MCF 10A (cell line): ENCODE data around the gene ARPC5. TPM values are rescaled to one million over a fixed set of nuclear protein-coding genes. Genes with fewer than 3 reads are reported as not detected.

Experiments
- BruUV-seq: library from RNA; stranded (reverse); fragments of 400-500 nt; replicated peaks from 2 replicates; lab custom pipeline; 2021; lab: Mats Ljungman, UMichigan
- CTCF ChIA-PET: fragments of 300-600 bp; sonication (Branson Sonifier 250); formaldehyde crosslinking; extraction: SDS; loops from one replicate; lab custom pipeline; 2021; ENCODE audit warnings: antibody characterized with exemption, inconsistent platforms; lab: Yijun Ruan, JAX
- POLR2A ChIA-PET: fragments of 300-600, 350-650 bp; sonication (Branson Sonifier 250); formaldehyde crosslinking; extraction: SDS; loops from one replicate; lab custom pipeline; 2020; ENCODE audit warnings: antibody characterized with exemption, inconsistent platforms; lab: Yijun Ruan, JAX
- DNase-seq: peaks from one replicate; pipeline ENCODE4 v3.0.0-alpha.2; 2018; ENCODE audit not compliant: unreplicated experiment
- H3K27ac Mint-ChIP-seq: one replicate; pipeline ENCODE4 v1.8.0; 2022; ENCODE audit warnings: mild to moderate bottlenecking, low read depth, mixed read lengths; ENCODE audit not compliant: unreplicated experiment
- H3K27me3 Mint-ChIP-seq: one replicate; pipeline ENCODE4 v1.8.0; 2022; ENCODE audit warnings: mixed read lengths; ENCODE audit not compliant: insufficient read depth, unreplicated experiment
- H3K36me3 Mint-ChIP-seq: one replicate; pipeline ENCODE4 v1.8.0; 2022; ENCODE audit warnings: mild to moderate bottlenecking, moderate library complexity, mixed read lengths; ENCODE audit not compliant: insufficient read depth, unreplicated experiment
- H3K4me1 Mint-ChIP-seq: one replicate; pipeline ENCODE4 v1.8.0; 2022; ENCODE audit warnings: mixed read lengths; ENCODE audit not compliant: insufficient read depth, unreplicated experiment
- H3K4me3 Mint-ChIP-seq: one replicate; pipeline ENCODE4 v1.8.0; 2022; ENCODE audit warnings: mild to moderate bottlenecking, moderate library complexity, mixed read lengths; ENCODE audit not compliant: unreplicated experiment
- H3K9me3 Mint-ChIP-seq: one replicate; pipeline ENCODE4 v1.8.0; 2022; ENCODE audit warnings: mixed read lengths; ENCODE audit not compliant: unreplicated experiment
- intact Hi-C: fragments of 100-400 bp; cut with micrococcal nuclease; formaldehyde crosslinking; loops from 2 replicates; pipeline ENCODE4 v1.14.1; 2022
- total RNA-seq: library from RNA; stranded (reverse); gene quantifications from 2 replicates; pipeline ENCODE4 v1.2.3, GENCODE V29; 2022
- TF ChIP-seq, protein P1 (sequence below): fragments of 200-600 bp; IDR thresholded peaks from one replicate; pipeline ENCODE4 v1.8.0; 2022; ENCODE audit warnings: antibody characterized with exemption, mild to moderate bottlenecking; ENCODE audit not compliant: unreplicated experiment

Gene ARPC5
- total RNA-seq, 1 experiment from 2014 or later: 195 TPM

DNA sequence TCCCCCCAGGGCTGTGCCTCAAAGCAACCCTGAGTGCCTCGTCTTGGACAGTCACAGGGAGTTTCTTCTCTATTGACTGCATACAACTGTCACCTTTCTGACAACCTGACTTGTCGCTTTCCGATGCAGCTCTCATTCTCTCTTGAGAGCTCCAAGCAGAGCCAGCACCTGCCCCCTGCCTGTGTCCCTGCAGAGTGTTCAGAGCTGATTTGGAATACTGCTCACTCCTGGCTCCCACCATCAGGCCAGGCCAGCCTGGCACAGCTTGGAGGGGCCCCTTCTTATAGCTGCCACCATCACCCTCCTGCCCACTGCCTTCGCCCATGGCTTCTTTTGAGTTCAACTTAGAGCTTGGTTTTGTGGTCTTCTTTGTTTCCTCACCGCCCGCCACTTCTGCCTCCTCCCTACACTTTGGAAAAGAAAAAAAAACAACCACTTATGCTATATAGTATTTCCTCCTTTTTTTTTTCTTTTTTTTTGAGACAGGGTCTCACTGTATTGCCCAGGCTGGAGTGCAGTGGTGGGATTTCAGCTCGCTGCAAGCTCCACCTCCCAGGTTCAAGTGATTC is 57.6 kb downstream of the ARPC5 start:
- POLR2A ChIA-PET: interaction anchor here (1.4 kb wide), 1 partner anchor 10 kb away, joined by 5 read pairs; no protein-coding TSS in a partner anchor
- H3K36me3 Mint-ChIP-seq: no peaks in the 10 kb centered on the region
- H3K4me3 Mint-ChIP-seq: no peak overlapping the region
- H3K4me1 Mint-ChIP-seq: no peaks in the 10 kb centered on the region
- intact Hi-C loops: no loop called here
- TF ChIP-seq, protein P1, sequence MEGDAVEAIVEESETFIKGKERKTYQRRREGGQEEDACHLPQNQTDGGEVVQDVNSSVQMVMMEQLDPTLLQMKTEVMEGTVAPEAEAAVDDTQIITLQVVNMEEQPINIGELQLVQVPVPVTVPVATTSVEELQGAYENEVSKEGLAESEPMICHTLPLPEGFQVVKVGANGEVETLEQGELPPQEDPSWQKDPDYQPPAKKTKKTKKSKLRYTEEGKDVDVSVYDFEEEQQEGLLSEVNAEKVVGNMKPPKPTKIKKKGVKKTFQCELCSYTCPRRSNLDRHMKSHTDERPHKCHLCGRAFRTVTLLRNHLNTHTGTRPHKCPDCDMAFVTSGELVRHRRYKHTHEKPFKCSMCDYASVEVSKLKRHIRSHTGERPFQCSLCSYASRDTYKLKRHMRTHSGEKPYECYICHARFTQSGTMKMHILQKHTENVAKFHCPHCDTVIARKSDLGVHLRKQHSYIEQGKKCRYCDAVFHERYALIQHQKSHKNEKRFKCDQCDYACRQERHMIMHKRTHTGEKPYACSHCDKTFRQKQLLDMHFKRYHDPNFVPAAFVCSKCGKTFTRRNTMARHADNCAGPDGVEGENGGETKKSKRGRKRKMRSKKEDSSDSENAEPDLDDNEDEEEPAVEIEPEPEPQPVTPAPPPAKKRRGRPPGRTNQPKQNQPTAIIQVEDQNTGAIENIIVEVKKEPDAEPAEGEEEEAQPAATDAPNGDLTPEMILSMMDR: no peak
- no peaks in the 10 kb centered on the region for H3K9me3 Mint-ChIP-seq
- CTCF ChIA-PET: interaction anchor here (0.6 to 1.2 kb wide), 7 partner anchors 9 to 1437 kb away, joined by 3 to 6 read pairs (median 4); no protein-coding TSS in a partner anchor
- no peaks in the 10 kb centered on the region for H3K27me3 Mint-ChIP-seq
- BruUV-seq: no TSS peak
- DNase-seq: no peak
- no peak overlapping the region for H3K27ac Mint-ChIP-seq

DNA sequence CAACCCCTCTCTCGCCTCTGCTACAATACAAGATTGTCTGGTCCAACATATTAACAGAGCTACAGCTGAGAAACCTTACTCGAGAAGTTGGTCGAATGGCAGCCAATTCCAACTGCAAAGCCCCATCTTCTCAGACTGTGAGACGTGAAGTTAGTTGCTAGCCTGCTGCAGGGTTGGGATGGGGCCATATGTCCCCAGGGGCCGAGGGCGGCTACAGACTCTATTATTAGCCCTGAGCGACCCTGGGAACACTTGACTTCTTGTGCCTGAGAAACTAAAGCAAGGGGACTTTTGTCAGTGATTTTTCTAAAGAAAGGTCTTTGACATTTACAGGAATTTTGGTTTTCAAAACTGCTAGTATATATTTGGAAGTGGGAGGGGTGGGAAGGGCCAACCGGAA is 59.0 kb downstream of the ARPC5 start:
- Mint-ChIP-seq H3K27ac (no peak overlapping the region), H3K36me3 (no peaks in the 10 kb centered on the region), H3K4me1 (no peaks in the 10 kb centered on the region), H3K4me3 (no peak overlapping the region), H3K27me3 (no peaks in the 10 kb centered on the region), H3K9me3 (no peaks in the 10 kb centered on the region)
- no peak for DNase-seq
- CTCF ChIA-PET: interaction anchor here (0.6 to 1.1 kb wide), 2 partner anchors 9 to 13 kb away, joined by 3 read pairs; no protein-coding TSS in a partner anchor
- intact Hi-C loops: no loop called here
- TF ChIP-seq, protein P1: no peak
- BruUV-seq: no TSS peak
- POLR2A ChIA-PET: interaction anchor here (0.8 to 1.4 kb wide), 3 partner anchors 8 to 48 kb away, joined by 3 to 5 read pairs (median 4); no protein-coding TSS in a partner anchor

DNA sequence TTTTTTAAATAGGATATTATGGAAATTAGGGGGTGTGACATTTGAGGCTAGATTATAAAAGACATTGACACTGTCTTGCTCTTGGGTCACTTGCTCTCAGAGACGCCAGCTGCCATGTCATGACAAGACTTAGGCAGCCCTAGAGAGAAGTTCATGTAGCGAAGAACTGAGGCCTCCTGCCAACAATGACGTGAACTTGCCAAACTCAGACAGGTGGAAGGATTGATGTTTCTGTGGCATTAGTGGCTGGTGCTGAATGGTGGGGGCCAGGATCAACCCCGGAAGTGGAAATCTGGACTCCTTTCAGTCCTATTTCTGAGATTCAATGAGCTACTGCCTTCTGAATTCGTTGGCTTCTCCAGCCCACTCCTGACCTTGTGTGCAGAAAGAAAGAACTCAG is 60.0 kb downstream of the ARPC5 start:
- H3K27me3 Mint-ChIP-seq: no peaks in the 10 kb centered on the region
- ChIA-PET CTCF (interaction anchor here (0.7 kb wide), 1 partner anchor 20 kb away, joined by 4 read pairs; no protein-coding TSS in a partner anchor), POLR2A (no interaction called here)
- no TSS peak for BruUV-seq
- no peaks in the 10 kb centered on the region for H3K9me3 Mint-ChIP-seq
- intact Hi-C loops: no loop called here
- H3K36me3 Mint-ChIP-seq: no peaks in the 10 kb centered on the region
- TF ChIP-seq, protein P1: no peak
- no peak overlapping the region for H3K27ac Mint-ChIP-seq
- H3K4me1 Mint-ChIP-seq: no peaks in the 10 kb centered on the region
- no peak overlapping the region for H3K4me3 Mint-ChIP-seq
- DNase-seq: no peak

DNA sequence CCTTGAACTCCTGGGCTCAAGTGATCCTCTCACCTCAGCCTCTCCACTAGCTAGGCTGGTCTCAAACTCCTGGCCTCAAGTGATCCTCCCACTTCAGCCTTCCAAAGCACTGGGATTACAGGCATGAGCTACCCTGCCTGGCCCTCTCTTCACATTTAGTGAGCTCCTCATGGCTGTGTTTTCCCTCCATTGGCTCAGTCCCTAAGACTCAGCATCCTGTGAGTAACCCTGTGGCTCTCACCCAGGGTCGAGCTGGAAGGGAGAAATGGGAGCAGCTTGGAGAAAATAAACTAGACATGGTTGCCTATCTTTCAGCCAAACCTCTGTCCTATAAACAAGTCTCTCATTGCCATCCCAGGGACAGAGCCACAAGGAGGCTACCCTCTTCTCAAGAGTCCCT is 62.9 kb downstream of the ARPC5 start:
- CTCF ChIA-PET: interaction anchor here (0.9 kb wide), 1 partner anchor 24 kb away, joined by 3 read pairs; no protein-coding TSS in a partner anchor

More for the DNA sequence above, 62.9 kb downstream of the ARPC5 start:
- H3K27me3 Mint-ChIP-seq: no peaks in the 10 kb centered on the region
- POLR2A ChIA-PET: interaction anchor here (0.9 to 1.9 kb wide), 2 partner anchors 9 to 10 kb away, joined by 3 to 7 read pairs; no protein-coding TSS in a partner anchor
- DNase-seq: no peak
- no TSS peak for BruUV-seq
- TF ChIP-seq, protein P1: no peak
- peaks cover 12% of the 10 kb centered on the region for H3K4me1 Mint-ChIP-seq
- no peaks in the 10 kb centered on the region for H3K9me3 Mint-ChIP-seq
- intact Hi-C loops: no loop called here
- no peaks in the 10 kb centered on the region for H3K36me3 Mint-ChIP-seq
- H3K27ac Mint-ChIP-seq: no peak overlapping the region
- H3K4me3 Mint-ChIP-seq: no peak overlapping the region
